Common myeloid progenitor, CD34-positive (primary cell): Measurements from ENCODE around the gene SCAND1. TPM values are rescaled to one million over a fixed set of nuclear protein-coding genes. Genes with fewer than 3 reads are reported as not detected.
"Not testable (repeated sequence)": the region's sequence is repeated elsewhere in the genome, so short reads cannot be mapped to it uniquely, and the experiment has no call there.

Experiments used
- CTCF ChIA-PET: fragments of 350-600 bp; sonication (Branson Sonifier 250); formaldehyde crosslinking; loops from one replicate; lab custom pipeline; 2021; ENCODE audit warnings: antibody characterized with exemption; lab: Charles Lee
- POLR2A ChIA-PET: fragments of 350-600 bp; sonication (Branson Sonifier 250); formaldehyde crosslinking; loops from one replicate; lab custom pipeline; 2021; ENCODE audit warnings: antibody characterized with exemption; lab: Charles Lee
- DNase-seq, 3 donors: peaks; one replicate each; pipeline versions ENCODE4 v3.0.0 to v3.0.0-alpha.2; 2013
- H3K27ac ChIP-seq, 2 experiments: 1 replicate in 1 of 2; 2 replicates in 1 of 2; pipeline ENCODE4 v1.7.0; 2013; ENCODE audit warnings: inconsistent platforms in 2 of 2, low read length in 2 of 2, mild to moderate bottlenecking in 2 of 2, low read depth in 1 of 2, moderate library complexity in 1 of 2; ENCODE audit not compliant: severe bottlenecking in 2 of 2, insufficient read depth in 1 of 2, poor library complexity in 1 of 2
- H3K27me3 ChIP-seq, 5 experiments: replicated peaks in 2 of 5; 1 replicate in 3 of 5; 2 replicates in 2 of 5; pipeline versions ENCODE4 v1.6.1 to v1.7.0; 2013; ENCODE audit warnings: low read length in 4 of 5, mild to moderate bottlenecking in 2 of 5, moderate library complexity in 2 of 5, inconsistent platforms in 1 of 5; ENCODE audit not compliant: insufficient read depth in 5 of 5, control insufficient read depth in 4 of 5
- H3K36me3 ChIP-seq, 4 experiments: 1 replicate in 2 of 4; 2 replicates in 2 of 4; pipeline versions ENCODE4 v1.6.1 to v1.7.0; 2013; ENCODE audit warnings: low read length in 3 of 4, control low read depth in 1 of 4, mild to moderate bottlenecking in 1 of 4; ENCODE audit not compliant: control insufficient read depth in 4 of 4, insufficient read depth in 4 of 4
- H3K4me1 ChIP-seq, 4 experiments: 1 replicate in 3 of 4; 2 replicates in 1 of 4; pipeline versions ENCODE4 v1.6.1 to v1.7.1; 2013; ENCODE audit warnings: low read length in 3 of 4, mild to moderate bottlenecking in 3 of 4, control low read depth in 1 of 4, inconsistent platforms in 1 of 4, moderate library complexity in 1 of 4; ENCODE audit not compliant: control insufficient read depth in 4 of 4, insufficient read depth in 4 of 4; ENCODE audit errors: control extremely low read depth in 1 of 4
- H3K4me3 ChIP-seq, 7 experiments: 1 replicate in 4 of 7; 2 replicates in 3 of 7; pipeline versions ENCODE4 v1.5.1 to v1.7.0; 2013; ENCODE audit warnings: mild to moderate bottlenecking in 7 of 7, low read length in 6 of 7, moderate library complexity in 6 of 7, inconsistent platforms in 2 of 7, low read depth in 2 of 7, control low read depth in 1 of 7; ENCODE audit not compliant: insufficient read depth in 4 of 7, control insufficient read depth in 1 of 7; ENCODE audit errors: extremely low read depth in 1 of 7
- H3K9me3 ChIP-seq, 5 experiments: 1 replicate in 4 of 5; 2 replicates in 1 of 5; pipeline versions ENCODE4 v1.6.1 to v1.7.1; 2013; ENCODE audit warnings: low read length in 4 of 5, mild to moderate bottlenecking in 2 of 5, inconsistent platforms in 1 of 5, low read depth in 1 of 5, moderate library complexity in 1 of 5; ENCODE audit not compliant: control insufficient read depth in 4 of 5, insufficient read depth in 2 of 5; ENCODE audit errors: control extremely low read depth in 1 of 5
- WGBS: methylation state at CpG from one replicate; pipeline ENCODE4 v1.1.5; 2013; ENCODE audit not compliant: insufficient coverage; 5-methylcytosine and 5-hydroxymethylcytosine counted together
- polyA plus RNA-seq: library from polyadenylated mRNA; unstranded; fragments of 120-200 nt; gene quantifications from one replicate; pipeline ENCODE4 v1.2.1, GENCODE V29; 2013

SCAND1 gene
- polyA plus RNA-seq, result 49.3 TPM

GRCh38 chr20:35954200-35954906, at the start of gene SCAND1:
SCAND1 (minus strand) TSS chr20:35954502; CDS start chr20:35954284, 218 bp downstream.
- POLR2A ChIA-PET, result interaction anchor here (0.5 to 1.9 kb wide), 7 partner anchors 11 to 1260 kb away, joined by 3 to 9 read pairs (median 4); partner anchors contain the start of gene RBM39

GRCh38 chr20:36004045-36004444, 49.7 kb upstream of the SCAND1 start:
- Histone ChIP-seq H3K4me3 (no peak overlapping the region), H3K9me3 (peaks cover 0 to 7% (median 3%) of the 10 kb centered on the region in 5 experiments), H3K27me3 (no peaks in the 10 kb centered on the region), H3K27ac (no peak overlapping the region), H3K4me1 (no peaks in the 10 kb centered on the region), H3K36me3 (no peaks in the 10 kb centered on the region)
- ChIA-PET POLR2A (no interaction called here), CTCF (interaction anchor here (1.1 to 1.8 kb wide), 5 partner anchors 13 to 210 kb away, joined by 3 to 8 read pairs (median 3); no protein-coding TSS in a partner anchor)
- peak in 1 of 3 donors; percentile 10 for DNase-seq
- no CpG with 5 or more reads among the region's 1 CpG for WGBS

More at GRCh38 chr20:35954200-35954906, at the start of gene SCAND1:
- no peaks in the 10 kb centered on the region for H3K27me3 ChIP-seq
- CTCF ChIA-PET, result interaction anchor here (0.6 to 3.4 kb wide), 22 partner anchors 9 to 1224 kb away, joined by 3 to 29 read pairs (median 4); partner anchors contain the start of genes CNBD2, PHF20 and RBM39
- H3K9me3 ChIP-seq, result no peaks in the 10 kb centered on the region
- peak within 1 kb of the TSS; percentile 91 to 97 for H3K27ac ChIP-seq
- under 1% methylated on average over 73 of the region's 76 CpGs for WGBS
- peaks cover 0 to 7% (median under 1%) of the 10 kb centered on the region in 4 experiments for H3K36me3 ChIP-seq
- H3K4me1 ChIP-seq, result peaks cover 9 to 26% (median 19%) of the 10 kb centered on the region in 4 experiments
- H3K4me3 ChIP-seq, result peak within 1 kb of the TSS; percentile 82 to 96 (median 90)
- peak; percentile 96 to 98 (median 98) for DNase-seq

- POLR2A ChIA-PET, result no interaction called here
- H3K27ac ChIP-seq, result no peak overlapping the region
- peaks cover 0 to 7% (median 4%) of the 10 kb centered on the region in 5 experiments for H3K9me3 ChIP-seq
- no peaks in the 10 kb centered on the region for H3K4me1 ChIP-seq
- no peak overlapping the region for H3K4me3 ChIP-seq
- DNase-seq, result no peak
- CTCF ChIA-PET, result interaction anchor here (0.7 to 1.8 kb wide), 4 partner anchors 8 to 136 kb away, joined by 3 to 8 read pairs (median 4); no protein-coding TSS in a partner anchor
- no peaks in the 10 kb centered on the region for H3K27me3 ChIP-seq
- H3K36me3 ChIP-seq, result no peaks in the 10 kb centered on the region
Observed at GRCh38 chr20:36002855-36003254, 48.6 kb upstream of the SCAND1 start.

DNA sequence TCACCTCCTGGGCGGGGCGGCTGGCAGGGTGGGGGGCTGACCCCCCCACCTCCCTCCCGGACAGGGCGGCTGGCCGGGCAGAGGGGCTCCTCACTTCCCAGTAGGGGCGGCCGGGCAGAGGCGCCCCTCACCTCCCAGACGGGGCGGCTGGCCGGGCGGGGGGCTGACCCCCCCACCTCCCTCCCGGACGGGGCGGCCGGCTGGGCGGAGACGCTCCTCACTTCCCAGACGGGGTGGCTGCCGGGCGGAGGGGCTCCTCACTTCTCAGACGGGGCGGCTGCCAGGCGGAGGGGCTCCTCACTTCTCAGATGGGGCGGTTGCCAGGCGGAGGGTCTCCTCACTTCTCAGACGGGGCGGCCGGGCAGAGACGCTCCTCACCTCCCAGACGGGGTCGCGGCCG, 47.0 kb upstream of the SCAND1 start:
- H3K36me3 ChIP-seq, H3K4me3 ChIP-seq, DNase-seq, POLR2A ChIA-PET, H3K27ac ChIP-seq, H3K4me1 ChIP-seq, H3K27me3 ChIP-seq, CTCF ChIA-PET, H3K9me3 ChIP-seq: not testable (repeated sequence)
- no CpG with 5 or more reads among the region's 34 CpGs for WGBS

DNA sequence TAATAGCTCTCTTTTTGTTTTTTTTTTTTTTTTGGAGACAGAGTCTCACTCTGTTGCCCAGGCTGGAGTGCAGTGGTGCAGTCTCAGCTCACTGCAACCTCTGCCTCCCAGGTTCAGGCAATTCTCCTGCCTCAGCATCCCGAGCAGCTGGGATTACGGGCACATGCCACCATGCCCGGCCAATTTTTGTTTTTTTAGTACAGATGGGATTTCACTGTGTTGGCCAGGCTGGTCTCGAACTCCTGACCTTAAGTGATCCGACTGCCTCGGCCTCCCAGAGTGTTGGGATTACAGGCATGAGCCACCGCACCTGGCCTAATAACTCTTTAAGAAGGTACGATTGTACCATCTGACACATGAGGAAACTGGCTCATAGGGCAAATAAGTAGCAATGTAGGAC, 42.2 kb upstream of the SCAND1 start:
- H3K27me3 ChIP-seq, H3K4me1 ChIP-seq, H3K36me3 ChIP-seq, H3K4me3 ChIP-seq, POLR2A ChIA-PET, H3K9me3 ChIP-seq, H3K27ac ChIP-seq, DNase-seq: not testable (repeated sequence)
- WGBS, result 98% methylated on average over 6 of the region's 8 CpGs
- CTCF ChIA-PET, result interaction anchor here (1.1 to 12.8 kb wide), 4 partner anchors 9 to 143 kb away, joined by 3 to 292 read pairs (median 9); no protein-coding TSS in a partner anchor

DNA sequence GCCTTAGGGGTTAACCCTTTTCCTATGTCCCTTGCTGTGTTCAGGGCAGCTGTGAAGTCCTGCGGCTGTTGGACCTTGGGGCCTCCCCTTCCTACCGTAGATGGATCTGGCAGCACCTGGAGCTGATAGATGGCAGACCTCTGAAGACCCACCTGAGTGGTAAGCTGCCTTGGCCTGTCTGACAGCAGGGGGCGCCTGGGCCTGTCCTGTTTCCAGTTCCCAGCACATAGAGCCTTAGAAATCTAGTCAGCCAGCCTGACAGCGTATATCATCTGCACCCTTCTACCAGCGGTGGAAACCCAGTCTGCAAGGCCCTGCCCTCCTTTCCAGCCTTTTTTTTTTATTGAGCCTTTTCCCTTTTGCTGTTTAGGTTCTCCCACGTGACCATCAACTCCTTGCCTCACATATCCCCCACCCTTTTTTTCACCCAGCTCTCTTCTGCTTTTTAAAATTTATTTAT, 40.7 kb upstream of the SCAND1 start:
- H3K27ac ChIP-seq, result no peak overlapping the region
- POLR2A ChIA-PET, result no interaction called here
- H3K27me3 ChIP-seq, result no peaks in the 10 kb centered on the region
- H3K4me1 ChIP-seq, result peaks cover 0 to 6% (median 2%) of the 10 kb centered on the region in 4 experiments
- CTCF ChIA-PET, result interaction anchor here (0.6 to 12.8 kb wide), 19 partner anchors 8 to 433 kb away, joined by 3 to 292 read pairs (median 3); partner anchors contain the start of gene SCAND1
- no peak overlapping the region for H3K4me3 ChIP-seq
- 3% methylated on average over 5 of the region's 6 CpGs for WGBS
- peak; percentile 81 to 86 (median 85) for DNase-seq
- peaks cover 0 to 4% (median 0%) of the 10 kb centered on the region in 5 experiments for H3K9me3 ChIP-seq
- no peaks in the 10 kb centered on the region for H3K36me3 ChIP-seq
